PFSK-1 (cell line): Measurements from ENCODE around the gene COLQ.

Experiments used
- FOXP2 ChIP-seq: optimal IDR thresholded peaks from 2 replicates; pipeline ENCODE3; 2011; ENCODE audit warnings: borderline replicate concordance, control low read depth, inconsistent platforms; ENCODE audit not compliant: insufficient read depth; ENCODE audit errors: extremely low read length, extremely low read depth
- POLR2AphosphoS5 ChIP-seq: IDR thresholded peaks from 2 replicates; pipeline ENCODE4 v1.6.1; 2012; ENCODE audit warnings: low read depth, mild to moderate bottlenecking, control low read depth, low read length, moderate library complexity
- REST ChIP-seq, 2 experiments: IDR thresholded peaks; 2 replicates each; pipeline versions ENCODE4 v1.6.1 to v1.8.0; 2011 to 2012; ENCODE audit warnings: low read depth in 2 of 2, low read length in 2 of 2, control low read depth in 1 of 2, inconsistent platforms in 1 of 2, mild to moderate bottlenecking in 1 of 2, moderate library complexity in 1 of 2; ENCODE audit not compliant: insufficient read depth in 1 of 2
- SIN3A ChIP-seq: IDR thresholded peaks from 2 replicates; pipeline ENCODE4 v1.6.1; 2012; ENCODE audit warnings: mild to moderate bottlenecking, low read length, moderate library complexity, borderline replicate concordance; ENCODE audit not compliant: insufficient read depth
- TAF1 ChIP-seq: IDR thresholded peaks from 2 replicates; pipeline ENCODE4 v1.6.1; 2012; ENCODE audit warnings: low read length, control low read depth, borderline replicate concordance; ENCODE audit not compliant: insufficient read depth

Gene COLQ

GRCh38 chr3:15522016-15522415, 510 bp upstream of the COLQ start:
- TF ChIP-seq TAF1 (no peak), REST (IDR thresholded peaks at IDR 0.05; ENCODE audit: insufficient read depth in 1 of 2, low read depth in 2 of 2, low read length in 2 of 2) (no peak), SIN3A (no peak), POLR2AphosphoS5 (no peak), FOXP2 (no peak)

- TF ChIP-seq REST (IDR thresholded peaks at IDR 0.05; ENCODE audit: insufficient read depth in 1 of 2, low read depth in 2 of 2, low read length in 2 of 2), result no peak
- no peak for TF ChIP-seq TAF1
- no peak for TF ChIP-seq SIN3A
- no peak for TF ChIP-seq POLR2AphosphoS5
- TF ChIP-seq FOXP2, result no peak
Measured at GRCh38 chr3:15520804-15521572, 518 bp downstream of the COLQ start.

GRCh38 chr3:15520185-15520584, 1.3 kb downstream of the COLQ start:
- TF ChIP-seq FOXP2 (no peak), REST (IDR thresholded peaks at IDR 0.05; ENCODE audit: insufficient read depth in 1 of 2, low read depth in 2 of 2, low read length in 2 of 2) (no peak), TAF1 (no peak), SIN3A (no peak), POLR2AphosphoS5 (no peak)

- TF ChIP-seq FOXP2 (no peak), TAF1 (no peak), REST (IDR thresholded peaks at IDR 0.05; ENCODE audit: insufficient read depth in 1 of 2, low read depth in 2 of 2, low read length in 2 of 2) (no peak), SIN3A (no peak), POLR2AphosphoS5 (no peak)
Measured at GRCh38 chr3:15519096-15519495, 2.4 kb downstream of the COLQ start.

GRCh38 chr3:15514663-15515340, 6.7 kb downstream of the COLQ start:
- TF ChIP-seq SIN3A, result no peak
- TF ChIP-seq TAF1, result no peak
- TF ChIP-seq REST (IDR thresholded peaks at IDR 0.05; ENCODE audit: insufficient read depth in 1 of 2, low read depth in 2 of 2, low read length in 2 of 2), result no peak
- TF ChIP-seq FOXP2, result no peak
- no peak for TF ChIP-seq POLR2AphosphoS5
